Measurements from ENCODE around the gene PHYH. TPM values are rescaled to one million over a fixed set of nuclear protein-coding genes. Genes with fewer than 3 reads are reported as not detected.
"Not testable (repeated sequence)": the region's sequence is repeated elsewhere in the genome, so short reads cannot be mapped to it uniquely, and the experiment has no call there.

The PHYH gene
- total and polyA plus RNA-seq, 2 of the 4 experiments (the other 2 are of a cell fraction), result 10.9 to 13.4 TPM

- ATAC-seq (ENCODE audit: low read depth) (no peak), DNase-seq (no peak)
- H3K36me3 ChIP-seq (ENCODE audit: control insufficient read depth, insufficient read depth, low read length), result peaks cover 9% of the 10 kb centered on the region; the same call in 1 of the 2 replicates
- no peak overlapping the region for H4K5ac ChIP-seq (ENCODE audit: low read depth, low read length)
- no TSS peak for BruUV-seq (replicated peaks)
- H3K9me3 ChIP-seq (ENCODE audit: control insufficient read depth, insufficient read depth, low read length), result no peaks in the 10 kb centered on the region
- no peak overlapping the region for H3K4me2 ChIP-seq (ENCODE audit: low read depth, low read length)
- H3K27me3 ChIP-seq (ENCODE audit: control insufficient read depth, insufficient read depth, low read length), result no peaks in the 10 kb centered on the region
- H2BK20ac ChIP-seq (ENCODE audit: low read depth, low read length), result no peak overlapping the region
- no peak overlapping the region for H3K14ac ChIP-seq (replicated peaks; ENCODE audit: low read depth, low read length)
- H3K4ac ChIP-seq (ENCODE audit: low read depth, low read length), result no peak overlapping the region
- H2BK120ac ChIP-seq (ENCODE audit: low read depth, low read length), result no peak overlapping the region
- H4K20me1 ChIP-seq (ENCODE audit: insufficient read depth, low read length), result no peaks in the 10 kb centered on the region
- no peak overlapping the region for H2BK5ac ChIP-seq (ENCODE audit: low read depth, low read length, poor library complexity, severe bottlenecking)
- H4K8ac ChIP-seq (ENCODE audit: low read depth in 2 of 2, low read length in 2 of 2), result no peak overlapping the region
- H2AFZ ChIP-seq (replicated peaks; ENCODE audit: low read length, poor library complexity), result no peak overlapping the region
- no peak overlapping the region for H3K18ac ChIP-seq (ENCODE audit: low read depth, low read length)
- H2BK15ac ChIP-seq (ENCODE audit: low read depth, low read length), result no peak overlapping the region
- H2AK5ac ChIP-seq (ENCODE audit: low read depth, low read length), result no peak overlapping the region
- WGBS, 2 experiments (ENCODE audit: extremely low coverage in 2 of 2, insufficient read length in 1 of 2), result no CpG with 5 or more reads among the region's 4 CpGs
- H3K79me1 ChIP-seq (ENCODE audit: low read depth in 1 of 2, low read length in 2 of 2), result no peaks in the 10 kb centered on the region
- no peak overlapping the region for H4K91ac ChIP-seq (ENCODE audit: insufficient read depth, low read depth, low read length)
- H2AK9ac ChIP-seq (replicated peaks; ENCODE audit: low read depth, low read length, poor library complexity), result no peak overlapping the region
- CTCF ChIA-PET, result no interaction called here
- dilution Hi-C loops (cut with HindIII; ENCODE audit: low sequenced_read_pairs, unreplicated experiment) (no loop called here), in situ Hi-C loops (cut with MboI; ENCODE audit: low sequenced_read_pairs) (no loop called here), intact Hi-C loops (cut with micrococcal nuclease) (no loop called here)
- no peak overlapping the region for H3K4me3 ChIP-seq (ENCODE audit: insufficient read depth, low read depth, low read length)
- H3K9me1 ChIP-seq (ENCODE audit: insufficient read depth, low read length), result peaks cover 5% of the 10 kb centered on the region; the same call in 1 of the 2 replicates
- no peak overlapping the region for H3K23ac ChIP-seq (ENCODE audit: low read depth, low read length)
- POLR2A ChIA-PET (ENCODE audit: unreplicated experiment), result no interaction called here
- H3K4me1 ChIP-seq (ENCODE audit: control insufficient read depth, insufficient read depth, low read length), result no peaks in the 10 kb centered on the region
- no peak for TF ChIP-seq USF2 (IDR thresholded peaks at IDR 0.05; ENCODE audit: low read depth, low read length)
- no peak for TF ChIP-seq ELK1 (IDR thresholded peaks at IDR 0.05; ENCODE audit: borderline replicate concordance, low read depth, low read length)
- no peak for TF ChIP-seq POLR2A (IDR thresholded peaks at IDR 0.05; ENCODE audit: low read depth, low read length)
- TF ChIP-seq BHLHE40 (IDR thresholded peaks at IDR 0.05; ENCODE audit: low read depth, low read length), result no peak
- no peak for TF ChIP-seq MXI1 (IDR thresholded peaks at IDR 0.05; ENCODE audit: borderline replicate concordance, low read depth, low read length)
- no peak overlapping the region for H3K27ac ChIP-seq (ENCODE audit: insufficient read depth, low read length)
- H3K56ac ChIP-seq (ENCODE audit: extremely low read depth, insufficient read depth, low read length), result no peak overlapping the region
- H3K9ac ChIP-seq (ENCODE audit: low read depth, low read length), result no peak overlapping the region
Measured at GRCh38 chr10:13284050-13284449, 15.8 kb downstream of the PHYH start.

- H4K20me1 ChIP-seq (ENCODE audit: insufficient read depth, low read length); H2AK5ac ChIP-seq (ENCODE audit: low read depth, low read length); POLR2A ChIA-PET (ENCODE audit: unreplicated experiment); H3K56ac ChIP-seq (ENCODE audit: extremely low read depth, insufficient read depth, low read length); H3K79me1 ChIP-seq (ENCODE audit: low read depth in 1 of 2, low read length in 2 of 2); H3K27ac ChIP-seq (ENCODE audit: insufficient read depth, low read length); CTCF ChIA-PET; H2BK20ac ChIP-seq (ENCODE audit: low read depth, low read length); H4K91ac ChIP-seq (ENCODE audit: insufficient read depth, low read depth, low read length); H3K23ac ChIP-seq (ENCODE audit: low read depth, low read length); H3K4me3 ChIP-seq (ENCODE audit: insufficient read depth, low read depth, low read length); H4K5ac ChIP-seq (ENCODE audit: low read depth, low read length); H4K8ac ChIP-seq (ENCODE audit: low read depth in 2 of 2, low read length in 2 of 2); H2AK9ac ChIP-seq (replicated peaks; ENCODE audit: low read depth, low read length, poor library complexity); H2AFZ ChIP-seq (replicated peaks; ENCODE audit: low read length, poor library complexity); H3K27me3 ChIP-seq (ENCODE audit: control insufficient read depth, insufficient read depth, low read length); H3K18ac ChIP-seq (ENCODE audit: low read depth, low read length); H2BK5ac ChIP-seq (ENCODE audit: low read depth, low read length, poor library complexity, severe bottlenecking); in situ Hi-C loops (cut with MboI; ENCODE audit: low sequenced_read_pairs); H3K9me1 ChIP-seq (ENCODE audit: insufficient read depth, low read length); H3K4me2 ChIP-seq (ENCODE audit: low read depth, low read length); DNase-seq; H3K14ac ChIP-seq (replicated peaks; ENCODE audit: low read depth, low read length); dilution Hi-C loops (cut with HindIII; ENCODE audit: low sequenced_read_pairs, unreplicated experiment); BruUV-seq (replicated peaks); H2BK120ac ChIP-seq (ENCODE audit: low read depth, low read length); H3K4ac ChIP-seq (ENCODE audit: low read depth, low read length); H3K36me3 ChIP-seq (ENCODE audit: control insufficient read depth, insufficient read depth, low read length); ATAC-seq (ENCODE audit: low read depth); H3K9me3 ChIP-seq (ENCODE audit: control insufficient read depth, insufficient read depth, low read length); intact Hi-C loops (cut with micrococcal nuclease); H3K9ac ChIP-seq (ENCODE audit: low read depth, low read length); H2BK15ac ChIP-seq (ENCODE audit: low read depth, low read length); H3K4me1 ChIP-seq (ENCODE audit: control insufficient read depth, insufficient read depth, low read length): not testable (repeated sequence)
- WGBS, 2 experiments (ENCODE audit: extremely low coverage in 2 of 2, insufficient read length in 1 of 2), result 83% methylated on average over 2 of the region's 6 CpGs; no CpG with 5 or more reads in 1 of the 2 experiments
Measured at GRCh38 chr10:13282348-13282747, 17.5 kb downstream of the PHYH start.
